Right ventricle myocardium superior (tissue), 1 donor: Measurements from ENCODE around the gene CAPN11. TPM values are rescaled to one million over a fixed set of nuclear protein-coding genes. Genes with fewer than 3 reads are reported as not detected.

Experiments
- ATAC-seq: fragments of 200-7000 bp; cut with Tn5 transposase; one replicate; pipeline ENCODE4 v1.9.1; 2020; ENCODE audit warnings: mild to moderate bottlenecking; ENCODE audit not compliant: poor library complexity
- DNase-seq: peaks from one replicate; pipeline ENCODE4 v3.0.0-alpha.2; 2020
- intact Hi-C: fragments of 100-400 bp; cut with DNase I; formaldehyde crosslinking; loops from one replicate; pipeline ENCODE4 v1.11.2; 2022
- long read RNA-seq: library from polyadenylated mRNA; unstranded; transcript quantifications from one replicate; pipeline ENCODE4 v2.0.0, GENCODE V29; 2021
- total RNA-seq: library from RNA; stranded (reverse); fragmentation: NEBNext Ultra II Directional; extraction: Animal tissue kit (Norgen Biotek cat#: 25700); gene quantifications from one replicate; pipeline ENCODE4 v1.2.1, GENCODE V29; 2021
- donor health status: DM: no; HTN: yes; CAD: no; lungs with severe emphysema.

The CAPN11 gene
- 0.43 TPM for total RNA-seq
- long read RNA-seq, partial matches to known transcripts: 0 of 1 reads
- long read RNA-seq, other reads (novel, unspliced or antisense): 1 of 1 reads

DNA sequence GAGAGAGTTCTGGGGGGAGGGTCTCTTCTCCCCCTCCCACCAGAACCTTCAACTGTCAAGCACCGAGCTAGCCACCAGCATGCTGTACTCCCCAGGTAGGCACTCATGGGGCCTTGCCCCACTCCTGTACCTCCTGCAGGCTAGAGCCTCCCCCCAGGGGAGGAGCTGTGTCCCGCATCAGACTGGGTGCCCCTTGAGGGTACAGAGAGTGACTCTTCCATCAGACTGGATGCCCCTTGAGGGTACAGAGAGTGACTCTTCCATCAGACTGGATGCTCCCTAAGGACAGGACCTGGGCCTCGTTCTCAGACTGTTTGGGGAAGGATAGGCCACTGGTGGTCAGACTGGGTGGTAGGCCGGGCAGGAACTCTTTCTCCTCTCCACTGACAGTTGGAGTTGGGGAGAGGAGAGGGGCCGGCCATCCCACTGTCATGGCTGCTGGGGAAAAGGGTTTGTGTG, at the start of gene CAPN11:
Gene CAPN11 (plus strand): TSS at position 51 of the 459 bp plus-strand sequence. CDS start 29 bp downstream, at position 80.
- ATAC-seq (no peak), DNase-seq (no peak)
- intact Hi-C loops: no loop called here

DNA sequence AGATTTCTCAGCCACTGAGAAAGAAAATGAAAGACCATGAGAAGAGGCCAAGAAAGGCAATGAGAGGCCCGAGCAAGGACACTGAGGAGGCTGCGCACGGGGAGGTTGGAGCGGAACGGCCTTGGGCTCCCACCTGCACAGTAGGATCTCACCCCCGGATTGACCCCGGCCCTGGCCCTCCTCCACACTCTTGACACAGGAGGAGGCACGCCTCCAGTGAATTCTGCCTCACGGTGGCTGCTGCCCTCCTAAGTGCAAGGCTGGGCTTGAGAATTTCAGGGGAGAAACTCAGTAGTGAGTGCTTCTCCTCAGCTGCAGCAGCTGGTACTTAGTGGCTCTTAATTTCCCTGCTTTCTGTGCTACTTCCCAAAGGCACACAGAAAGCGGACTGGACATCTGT, 49.4 kb upstream of the CAPN11 start:
- ATAC-seq (no peak), DNase-seq (no peak)
- intact Hi-C loops: no loop called here

DNA sequence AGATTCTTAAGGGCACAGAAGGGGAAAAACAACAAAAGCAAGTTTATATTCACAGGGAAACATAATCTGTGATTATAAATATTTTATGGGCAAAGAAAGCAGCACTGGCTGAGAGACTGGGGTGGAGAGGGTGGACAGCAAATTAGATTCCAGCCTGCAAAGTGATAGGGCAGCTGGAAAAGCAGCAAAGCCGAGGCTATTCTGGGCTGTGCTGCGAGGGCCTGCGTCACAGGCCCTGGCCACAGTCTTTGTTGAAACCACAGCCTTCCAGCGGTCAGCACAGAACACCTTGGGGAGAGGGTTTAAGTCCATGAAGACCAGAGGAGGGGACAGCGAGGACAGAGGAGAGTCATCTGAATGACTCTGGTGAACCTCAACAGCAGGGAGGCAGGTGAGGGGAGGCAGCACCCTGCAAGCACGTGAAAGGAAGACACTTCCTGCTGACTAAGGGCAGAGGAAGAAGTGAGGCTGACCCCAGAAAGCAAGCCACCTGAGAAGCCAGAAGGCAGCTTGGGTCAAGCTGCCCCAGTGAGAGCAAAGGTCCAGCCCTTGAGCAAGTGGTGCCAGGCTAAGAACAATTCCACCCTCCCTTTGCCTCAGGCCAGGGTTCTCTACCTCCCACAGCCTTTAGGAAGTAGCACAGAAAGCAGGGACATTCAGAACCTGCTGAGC, 48.5 kb upstream of the CAPN11 start:
- intact Hi-C loops: no loop called here
- ATAC-seq (peak; percentile 88), DNase-seq (no peak)

DNA sequence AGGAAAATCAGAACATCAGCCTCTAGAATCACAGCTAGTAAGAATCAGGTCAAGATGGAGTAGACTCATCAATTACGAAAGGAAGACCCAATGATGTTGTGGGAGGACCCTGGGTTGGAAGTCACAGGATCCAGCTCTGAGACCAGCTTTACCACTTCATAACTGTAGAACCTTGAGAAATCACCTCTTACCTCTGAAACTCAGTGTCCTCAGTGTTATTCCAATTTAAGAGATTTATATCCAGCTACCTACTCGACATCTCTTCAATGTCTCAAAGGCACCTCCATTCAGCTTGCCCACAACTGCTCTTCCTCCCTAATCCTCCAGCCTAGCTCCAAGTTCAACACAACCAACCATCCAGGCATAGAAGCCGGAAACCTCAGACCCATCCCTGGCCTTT, 47.7 kb upstream of the CAPN11 start:
- DNase-seq: no peak
- no peak for ATAC-seq
- intact Hi-C loops: no loop called here

DNA sequence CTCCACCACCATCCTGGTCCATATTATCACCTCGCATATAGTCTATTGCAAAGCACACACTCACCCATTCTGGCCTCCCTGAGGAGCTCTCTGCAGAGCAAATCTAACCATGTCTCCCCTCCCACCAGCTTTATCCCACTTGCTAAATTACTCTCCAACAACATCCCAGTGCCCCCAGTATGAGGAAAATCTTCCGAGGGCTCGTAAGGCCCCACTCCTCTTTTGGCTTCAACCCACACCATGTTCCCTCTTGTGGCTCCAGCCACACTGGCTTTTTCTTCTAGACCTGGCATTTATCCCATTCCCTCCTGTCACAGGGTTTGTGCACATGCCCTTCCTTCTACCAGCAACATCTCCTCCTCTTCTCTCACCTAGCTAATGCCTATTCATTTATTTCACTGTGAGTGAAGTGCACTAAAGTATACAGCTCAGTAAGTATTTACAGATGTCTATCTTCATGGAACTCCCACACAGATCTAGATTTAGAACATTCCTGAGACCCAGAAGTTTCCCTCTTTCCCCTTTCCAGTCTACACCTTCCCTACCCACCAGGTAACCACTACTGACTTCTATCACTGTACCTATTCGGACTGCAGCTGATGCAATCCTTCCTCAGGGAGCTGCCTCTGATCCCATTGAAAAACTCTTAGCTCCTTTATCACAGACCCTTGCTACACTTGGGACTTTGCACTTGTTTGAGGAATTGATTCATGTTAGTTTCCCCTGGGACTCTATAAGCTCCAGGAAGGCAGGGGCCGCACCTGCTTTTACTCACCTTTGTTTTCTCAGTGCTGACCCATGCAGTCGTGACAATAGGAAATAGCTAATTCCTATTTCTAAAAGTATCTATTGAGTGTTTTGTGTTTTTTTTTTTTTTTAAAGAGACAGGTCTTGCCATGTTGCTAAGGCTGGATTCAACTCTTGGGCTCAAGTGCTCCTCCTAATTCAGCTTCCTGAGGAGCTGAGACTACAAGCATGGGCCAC, 46.9 kb upstream of the CAPN11 start:
- ATAC-seq (no peak), DNase-seq (no peak)
- intact Hi-C loops: no loop called here

DNA sequence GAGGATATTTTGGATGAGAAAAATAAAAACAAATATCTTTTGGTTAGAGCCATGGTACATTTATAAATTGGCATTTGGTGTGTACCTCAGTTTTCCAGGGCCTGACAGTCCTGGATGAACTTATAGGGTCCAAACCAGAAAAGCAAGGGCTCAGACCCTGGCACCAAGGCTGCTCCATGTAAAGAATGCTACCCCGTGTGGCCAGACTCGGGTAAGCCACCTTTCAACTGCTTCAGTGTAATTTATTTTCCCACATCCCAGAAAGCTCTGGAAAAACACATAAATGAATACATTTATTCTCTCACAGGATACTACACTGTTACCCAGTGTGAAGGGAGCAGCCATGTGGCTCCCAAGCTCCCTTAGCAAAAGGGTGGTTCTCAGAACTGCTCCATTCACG, 45.2 kb upstream of the CAPN11 start:
- ATAC-seq (no peak), DNase-seq (no peak)
- intact Hi-C loops: no loop called here

DNA sequence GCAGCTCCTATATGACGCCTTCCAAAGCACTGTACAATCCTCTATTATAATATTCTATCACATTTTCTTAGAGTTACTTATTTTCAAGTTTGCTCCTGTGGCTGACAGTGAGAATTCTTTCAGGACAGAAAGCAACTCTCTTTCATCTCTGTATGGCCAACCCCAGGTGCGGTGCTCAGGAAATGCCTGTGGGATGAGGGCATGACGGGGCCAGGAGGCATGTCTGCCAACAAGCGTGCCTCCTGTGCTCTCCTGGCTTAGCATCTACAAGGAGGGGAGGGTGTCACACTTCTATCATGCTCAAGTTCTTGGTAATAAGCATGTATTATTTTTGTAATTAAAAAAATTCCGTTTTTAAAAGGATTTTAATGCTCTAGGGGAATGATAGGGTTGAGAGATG, 42.8 kb upstream of the CAPN11 start:
- ATAC-seq (no peak), DNase-seq (no peak)
- intact Hi-C loops: no loop called here

DNA sequence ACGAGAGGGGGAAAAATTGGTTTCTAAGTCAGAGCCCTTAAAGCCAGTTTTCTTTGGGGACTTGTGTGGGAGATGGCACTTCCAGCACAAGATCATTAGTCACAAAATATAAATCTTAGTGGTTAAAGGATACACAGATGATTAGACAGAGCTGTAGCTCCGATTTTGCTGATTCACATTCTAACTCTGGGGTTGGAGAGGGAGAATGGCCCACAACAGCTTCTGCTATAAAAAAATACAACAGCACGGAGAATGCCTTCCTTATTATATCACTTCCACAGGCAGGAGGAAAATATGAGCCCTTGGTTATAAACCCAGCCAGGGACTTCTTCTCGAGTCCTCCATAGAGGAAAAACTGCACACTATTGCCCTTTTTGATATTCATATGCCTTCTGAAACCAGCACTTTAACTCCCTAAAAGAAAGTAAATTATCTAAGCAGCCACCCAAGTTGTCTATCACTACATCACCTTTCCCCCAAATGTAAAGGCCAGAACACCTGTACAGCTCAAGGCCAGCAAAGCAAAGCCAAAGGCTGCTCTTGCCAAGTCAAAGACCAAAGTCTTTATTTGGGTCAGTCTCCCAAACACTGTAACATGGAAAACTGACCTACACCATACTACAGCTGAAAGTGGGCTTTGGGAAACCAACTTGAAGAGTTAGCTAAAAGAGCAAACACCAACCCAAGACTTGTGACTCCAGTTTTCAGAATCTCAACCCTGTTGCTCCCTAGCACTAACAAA, 41.8 kb upstream of the CAPN11 start:
- no peak for DNase-seq
- no peak for ATAC-seq
- intact Hi-C loops: no loop called here

DNA sequence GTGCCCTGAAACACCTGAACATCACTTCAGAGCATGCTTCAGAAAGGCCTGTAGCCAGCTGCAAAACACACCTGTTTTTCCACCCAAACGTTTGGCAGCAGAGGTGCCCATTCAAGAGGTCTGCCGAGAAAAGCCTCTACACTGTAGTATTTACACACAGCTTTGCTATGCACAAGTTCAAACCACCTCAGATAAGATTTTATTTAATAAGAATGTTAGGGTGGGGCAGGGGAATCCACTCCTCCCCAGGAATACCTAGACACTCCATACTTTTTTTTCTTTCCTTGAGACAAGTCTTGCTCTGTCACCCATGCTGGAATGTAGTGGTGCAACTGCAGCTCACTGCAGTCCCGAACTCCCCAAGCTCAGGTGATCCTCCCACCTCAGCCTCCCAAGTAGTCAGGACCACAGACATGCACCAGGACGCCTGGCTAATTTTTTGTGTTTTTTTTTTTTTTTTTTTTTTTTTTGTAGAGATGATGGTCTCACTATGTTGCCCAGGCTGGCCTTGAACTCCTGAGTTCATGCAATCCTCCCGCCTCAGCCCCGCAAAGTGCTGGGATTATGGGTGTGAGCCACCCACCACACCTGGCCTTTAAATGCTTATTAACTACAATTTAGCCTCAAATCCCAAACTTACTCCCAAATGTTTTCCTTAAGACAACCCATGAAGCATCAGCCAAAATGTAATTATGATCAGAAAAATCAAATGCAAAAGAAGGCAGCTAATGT, 41.1 kb upstream of the CAPN11 start:
- intact Hi-C loops: no loop called here
- DNase-seq (no peak), ATAC-seq (no peak)

DNA sequence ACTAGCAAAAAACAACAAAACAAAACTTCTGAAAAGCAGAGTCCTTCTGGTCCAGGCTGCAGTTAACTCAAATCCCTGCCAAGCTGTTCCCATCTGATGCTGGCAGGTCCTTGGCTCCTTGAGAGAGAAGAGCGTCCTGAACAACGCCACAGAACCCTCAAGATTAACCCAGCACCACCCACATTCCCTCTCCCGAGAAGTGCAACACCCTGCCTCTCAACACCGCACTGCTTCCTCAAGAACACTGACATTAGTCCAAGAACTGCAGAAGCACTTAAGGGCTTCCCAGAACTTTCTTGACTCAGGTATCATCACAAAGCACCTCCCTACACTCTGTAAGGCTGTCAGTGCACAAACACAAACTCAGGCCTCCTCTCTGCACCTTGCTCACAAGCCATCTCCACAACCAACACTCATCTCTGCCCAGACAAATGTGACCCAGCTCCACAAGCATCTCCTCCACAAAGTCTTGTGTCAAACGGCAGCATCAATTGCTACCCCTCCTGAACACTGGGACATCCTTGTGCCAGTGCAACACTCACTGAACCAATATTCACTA, 38.8 kb upstream of the CAPN11 start:
- intact Hi-C loops: no loop called here
- no peak for ATAC-seq
- no peak for DNase-seq

DNA sequence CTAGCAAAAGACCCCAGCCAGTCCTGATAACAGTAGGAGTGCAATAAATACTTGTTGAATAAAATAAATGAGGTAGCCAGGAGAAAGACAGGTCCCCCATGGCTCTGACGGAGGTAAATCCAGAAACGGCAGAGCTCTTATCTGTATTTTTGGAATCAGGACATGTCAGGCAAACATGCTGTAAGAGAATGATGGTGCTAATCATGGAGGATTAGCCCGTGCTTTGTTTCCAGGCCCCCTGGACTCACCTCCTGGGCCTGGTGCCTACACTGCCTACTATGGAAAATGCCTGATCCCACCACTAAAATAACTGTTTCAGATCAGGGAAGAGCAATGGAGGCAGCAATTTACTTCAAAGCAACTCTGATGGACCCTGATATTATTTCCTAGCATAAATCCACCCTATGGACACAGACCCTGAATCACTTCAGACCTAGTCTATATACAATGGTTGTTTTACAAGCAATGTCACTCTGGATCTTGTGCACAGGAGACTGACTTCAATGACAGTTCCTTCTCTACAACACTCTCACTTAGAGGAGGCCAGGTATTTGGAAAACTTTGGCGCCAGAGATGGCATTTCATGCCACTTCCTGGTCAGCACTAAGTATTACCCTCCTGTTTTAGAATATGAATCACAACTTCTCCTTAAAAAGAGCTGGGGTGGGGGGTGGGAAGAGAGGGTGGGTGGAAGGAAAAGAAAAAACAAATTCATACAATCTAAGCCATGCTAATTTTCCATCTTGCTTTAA, 37.8 kb upstream of the CAPN11 start:
- DNase-seq (no peak), ATAC-seq (no peak)
- intact Hi-C loops: no loop called here

DNA sequence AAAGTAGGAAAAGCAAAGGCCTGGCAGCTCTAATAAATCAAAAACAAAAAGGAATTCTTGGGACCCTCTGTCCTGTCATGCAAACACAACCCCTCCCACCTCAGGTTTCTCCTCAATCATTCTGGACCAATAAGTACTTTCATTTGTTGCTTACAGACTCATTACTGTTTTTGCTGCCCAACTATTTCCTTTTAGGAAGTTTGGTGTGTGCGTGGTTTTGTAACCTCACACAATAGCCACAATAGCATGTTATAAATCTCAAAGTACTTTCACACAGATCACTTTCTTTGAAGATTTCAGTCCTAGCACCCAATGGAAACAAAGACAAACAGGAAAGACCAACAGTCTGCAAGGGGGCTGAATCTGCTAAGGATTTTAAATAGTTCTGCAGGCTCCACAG, 35.8 kb upstream of the CAPN11 start:
- intact Hi-C loops: no loop called here
- ATAC-seq: no peak
- no peak for DNase-seq

DNA sequence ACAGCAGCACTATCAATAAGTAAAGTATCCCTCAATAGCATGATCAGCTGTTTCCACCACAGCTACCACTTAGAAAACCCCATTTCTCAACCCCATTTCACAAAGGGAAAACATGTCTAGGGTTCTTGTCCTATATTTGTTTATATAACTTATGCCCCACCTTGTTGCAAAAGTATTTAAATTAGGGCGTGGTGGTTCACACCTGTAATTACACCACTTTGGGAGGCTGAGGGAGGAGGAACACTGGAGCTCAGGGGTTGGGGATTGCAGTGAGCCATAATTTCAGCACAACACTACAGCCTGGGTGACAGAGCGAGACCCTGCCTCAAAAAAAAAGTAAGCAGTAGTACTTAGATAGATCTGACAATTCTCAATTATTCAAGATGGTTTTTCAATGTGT, 35.1 kb upstream of the CAPN11 start:
- intact Hi-C loops: no loop called here
- no peak for DNase-seq
- no peak for ATAC-seq

DNA sequence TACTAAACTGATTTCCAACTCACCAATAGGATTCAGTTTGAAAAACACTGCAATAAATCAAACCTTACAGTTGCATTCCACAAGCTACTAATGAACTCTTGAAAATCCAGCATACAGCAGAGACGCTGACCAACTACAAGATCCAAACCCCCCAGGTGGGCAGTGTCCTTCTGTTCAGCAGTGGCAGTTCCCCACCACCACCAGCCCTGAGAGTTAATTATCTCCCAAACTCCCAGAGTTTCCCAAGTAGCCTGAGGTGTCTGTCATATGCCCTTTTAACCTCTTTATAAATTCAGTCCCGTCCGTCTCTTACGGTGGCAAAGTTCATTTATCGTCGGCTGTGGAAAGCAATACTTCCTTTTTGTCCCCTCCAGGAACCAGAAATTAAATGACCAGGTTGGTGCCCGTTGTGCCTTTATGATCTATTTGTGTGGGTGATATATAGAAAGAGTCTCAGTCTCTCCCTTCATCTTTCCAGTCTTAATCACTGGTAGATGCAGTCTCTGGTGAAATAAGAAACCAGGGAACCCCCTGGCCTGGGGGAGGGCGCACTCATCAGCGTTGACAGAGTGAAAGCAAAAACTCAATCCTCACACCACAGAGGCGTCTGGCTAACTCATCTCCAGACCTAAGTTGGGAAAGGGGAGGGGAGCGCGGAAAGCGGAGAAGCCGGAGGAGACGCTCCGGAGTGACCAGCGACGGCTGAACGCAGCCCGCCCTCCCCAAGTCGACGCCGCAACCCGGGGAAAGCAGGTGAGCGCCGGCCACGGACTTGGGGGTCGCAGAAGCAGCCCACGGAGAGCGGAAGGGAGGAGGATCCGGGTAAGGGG, 32.1 kb upstream of the CAPN11 start:
- intact Hi-C loops: no loop called here
- DNase-seq: peak; percentile 61
- peak; percentile 45 for ATAC-seq

DNA sequence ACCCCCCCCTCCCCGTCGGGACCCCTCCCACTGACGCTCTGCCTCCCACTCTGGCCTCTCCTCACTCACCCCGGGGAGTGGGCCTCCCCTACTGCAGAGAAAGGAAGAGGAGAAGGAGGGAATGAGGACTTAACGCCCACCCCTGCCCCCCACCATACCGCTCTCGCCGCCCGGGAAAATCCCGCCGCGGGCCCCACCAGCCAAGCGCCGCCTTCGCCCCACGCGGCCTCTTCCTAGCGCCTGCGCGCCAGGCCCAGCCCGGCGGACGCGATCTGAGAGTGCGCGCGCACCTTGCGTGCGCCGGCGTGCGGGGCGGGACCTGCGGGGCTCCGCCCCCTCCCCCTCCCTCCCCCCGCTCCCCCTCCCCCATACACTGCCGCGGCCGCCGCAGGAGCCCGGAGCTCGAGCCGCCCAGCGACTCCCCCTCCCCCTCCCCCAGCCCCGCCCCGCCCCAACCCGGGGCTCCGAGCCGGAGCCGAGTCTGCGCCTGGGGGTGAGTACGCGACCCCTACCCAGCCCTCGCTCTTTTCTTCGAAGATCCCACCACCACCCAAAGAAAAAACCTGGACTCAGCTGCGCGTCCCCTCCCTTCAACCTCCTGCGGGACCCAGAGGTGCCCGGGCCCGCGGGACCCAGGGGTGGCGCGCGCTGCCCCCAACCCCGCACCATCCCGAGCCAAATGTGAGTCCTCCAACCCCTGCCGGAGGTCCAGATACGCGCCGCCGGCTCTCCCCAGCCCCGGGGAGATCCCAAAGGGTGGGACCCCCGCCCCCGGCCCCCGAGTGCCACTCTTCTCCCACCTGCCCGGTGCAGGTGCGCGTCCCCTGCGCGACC, 31.2 kb upstream of the CAPN11 start, which contains the start of the genes MRPL14 and TMEM63B:
Gene MRPL14 (minus strand): TSS at position 267 of the 834 bp plus-strand sequence. CDS start 10,841 bp downstream, outside the sequence.
Gene TMEM63B (plus strand): TSS at position 369 of the 834 bp plus-strand sequence. CDS start 7,031 bp downstream, outside the sequence.
- intact Hi-C loops: no loop called here
- DNase-seq (peak; percentile 93), ATAC-seq (peak; percentile 97)
